GM12875 (cell line): ENCODE results near the gene POLR1D.

Experiments
- H3K4me3 ChIP-seq: one replicate; pipeline ENCODE4 v1.5.1; 2011; ENCODE audit warnings: low read depth, low read length, control low read depth
- CTCF ChIP-seq: IDR thresholded peaks from 2 replicates; pipeline ENCODE4 v1.5.1; 2011; ENCODE audit warnings: low read depth, mild to moderate bottlenecking, control low read depth, inconsistent platforms, low read length, moderate library complexity, borderline replicate concordance; ENCODE audit not compliant: insufficient read depth

The POLR1D gene

GRCh38 chr13:27659145-27659865 is 37.6 kb downstream of the POLR1D start:
- no peak overlapping the region for H3K4me3 ChIP-seq
- no peak for TF ChIP-seq CTCF

GRCh38 chr13:27660511-27660910 is 38.8 kb downstream of the POLR1D start:
- no peak overlapping the region for H3K4me3 ChIP-seq
- TF ChIP-seq CTCF: no peak

GRCh38 chr13:27661017-27661416 is 39.3 kb downstream of the POLR1D start:
- no peak overlapping the region for H3K4me3 ChIP-seq
- no peak for TF ChIP-seq CTCF

- no peak for TF ChIP-seq CTCF
- H3K4me3 ChIP-seq: no peak overlapping the region
Measured at GRCh38 chr13:27662738-27663470, 41.2 kb downstream of the POLR1D start.

GRCh38 chr13:27663947-27664346 is 42.3 kb downstream of the POLR1D start:
- no peak for TF ChIP-seq CTCF
- no peak overlapping the region for H3K4me3 ChIP-seq

GRCh38 chr13:27665333-27665732 is 43.6 kb downstream of the POLR1D start:
- no peak overlapping the region for H3K4me3 ChIP-seq
- no peak for TF ChIP-seq CTCF

GRCh38 chr13:27665761-27666160 is 44.1 kb downstream of the POLR1D start:
- TF ChIP-seq CTCF: no peak

More at GRCh38 chr13:27665761-27666160, 44.1 kb downstream of the POLR1D start:
- no peak overlapping the region for H3K4me3 ChIP-seq
